HG02852 (cell line): ENCODE measurements around the gene CADM2.

Experiments used
- ATAC-seq: cut with Tn5 transposase; IDR thresholded peaks from one replicate; pipeline ENCODE4 v1.9.1; 2021; ENCODE audit warnings: mild to moderate bottlenecking, moderate library complexity; ENCODE audit not compliant: unreplicated experiment

Gene CADM2

DNA sequence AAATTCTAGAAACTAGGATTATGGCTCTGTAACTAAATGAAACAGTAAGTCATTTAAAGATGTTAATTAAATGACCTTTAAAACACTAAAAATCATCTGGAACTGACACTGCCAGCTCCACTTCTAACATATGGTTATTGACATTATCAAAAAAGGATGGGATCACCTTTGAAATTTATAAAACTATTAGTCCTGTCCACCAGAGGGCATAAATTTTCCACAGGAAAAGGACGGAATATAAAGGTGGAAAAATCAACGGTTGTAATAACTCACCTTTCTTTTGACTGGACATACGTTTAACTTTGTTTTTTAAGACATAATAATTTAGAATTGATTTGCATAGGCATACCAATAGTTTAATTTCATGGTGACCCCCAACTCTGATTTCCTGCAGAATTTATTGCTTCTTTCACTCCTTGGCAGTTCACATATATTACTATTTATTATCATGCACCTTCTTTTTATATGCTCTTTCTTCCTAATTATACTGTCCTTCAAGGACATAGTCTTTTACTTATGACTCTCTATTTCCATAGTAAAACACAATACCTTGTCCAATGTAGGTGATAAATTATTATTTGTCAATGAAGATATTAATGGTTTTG lies 345.7 kb downstream of the CADM2 start:
- ATAC-seq = no peak

DNA sequence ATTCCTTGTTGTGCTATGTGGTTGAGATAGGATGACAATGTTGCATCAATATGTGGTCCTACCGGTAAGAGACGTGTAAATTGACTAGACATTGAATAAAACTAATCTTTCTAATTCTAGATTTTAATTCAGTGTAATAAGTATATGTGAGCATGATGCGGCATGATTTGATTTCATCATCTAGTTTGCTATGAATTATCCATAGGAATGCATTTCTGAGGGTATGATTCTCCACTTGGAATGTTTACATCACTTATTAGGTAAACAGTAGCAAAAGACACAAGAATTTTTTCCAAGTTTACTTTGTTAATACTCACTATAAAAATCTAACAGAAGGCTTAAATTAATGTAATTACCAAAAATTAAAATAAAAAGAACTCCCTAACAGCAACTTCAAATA lies 353.5 kb downstream of the CADM2 start:
- ATAC-seq = no peak

DNA sequence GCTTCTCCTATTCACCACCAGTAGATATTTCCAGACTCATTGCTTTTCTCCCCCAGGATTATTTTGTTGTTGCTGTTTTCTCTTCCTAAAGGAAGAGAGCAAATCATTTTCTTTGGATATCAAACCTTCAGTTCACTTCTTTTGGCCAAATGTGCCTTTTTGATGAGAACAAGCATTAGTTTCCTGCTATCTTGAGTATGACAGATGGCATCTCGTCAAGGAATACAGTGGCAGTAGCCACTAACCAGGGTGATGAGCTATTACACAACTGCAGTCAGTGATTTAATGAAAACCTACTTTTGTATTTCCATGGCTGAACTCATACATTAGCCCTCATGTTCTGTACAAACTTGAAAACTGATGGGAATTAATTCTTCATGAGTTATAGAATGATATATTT lies 354.6 kb downstream of the CADM2 start:
- no peak for ATAC-seq

- no peak for ATAC-seq
Observed at GRCh38 chr3:85316252-85316651, 357.5 kb downstream of the CADM2 start.

- ATAC-seq = no peak
Observed at GRCh38 chr3:85321892-85322291, 363.1 kb downstream of the CADM2 start.

GRCh38 chr3:85330071-85330470 lies 371.3 kb downstream of the CADM2 start:
- no peak for ATAC-seq

DNA sequence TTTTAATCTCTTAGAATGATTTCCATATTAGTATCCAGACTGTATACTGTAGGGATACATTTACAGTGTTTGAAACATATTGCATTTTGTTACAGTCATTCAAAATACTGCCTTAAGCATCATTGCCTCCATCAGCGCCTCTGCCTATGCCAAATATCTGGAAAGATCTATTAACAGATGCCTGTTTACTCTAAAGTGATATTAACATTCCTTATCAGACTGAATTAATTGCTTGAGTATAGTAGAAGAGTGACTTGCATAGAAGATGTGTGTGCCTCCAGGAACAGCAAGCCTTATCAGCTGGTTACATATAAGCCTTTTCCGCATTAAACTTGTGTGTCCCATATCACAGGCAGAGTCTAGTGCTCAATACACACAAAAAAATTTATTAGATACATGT lies 379.1 kb downstream of the CADM2 start:
- ATAC-seq = no peak

GRCh38 chr3:85342915-85343314 lies 384.1 kb downstream of the CADM2 start:
- ATAC-seq = no peak

- ATAC-seq = no peak
Observed at GRCh38 chr3:85355572-85355971, 396.8 kb downstream of the CADM2 start.

DNA sequence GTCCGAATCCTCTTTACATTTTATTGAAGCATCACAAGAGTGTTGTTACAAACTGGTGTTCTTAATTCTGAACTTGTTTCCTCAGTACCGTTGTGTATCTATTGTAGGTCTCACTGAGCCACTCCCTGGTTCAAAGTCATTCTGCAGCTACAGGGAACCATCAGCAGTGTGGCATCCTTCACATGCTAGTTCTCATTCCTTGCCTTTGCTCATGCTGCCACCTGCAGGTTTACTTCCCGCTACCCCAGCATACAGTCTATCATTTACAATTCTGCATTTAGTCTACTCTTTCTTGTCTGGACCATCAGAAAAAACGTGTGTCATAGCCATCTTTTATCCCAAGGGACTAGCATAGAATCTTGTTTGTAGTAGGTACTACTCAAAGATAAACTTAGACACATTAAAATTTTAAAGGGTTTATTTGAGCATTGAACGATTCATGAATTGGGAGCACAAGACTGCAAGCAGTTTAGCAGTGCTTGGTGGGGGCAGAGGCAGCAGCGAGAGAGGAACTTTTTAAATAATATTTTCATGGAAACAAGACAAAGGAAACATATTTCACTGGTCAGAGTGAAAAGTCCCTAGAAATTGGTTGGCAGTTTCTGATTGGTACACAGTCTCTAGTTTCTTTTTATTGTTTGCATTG lies 402.1 kb downstream of the CADM2 start:
- peak; percentile 75 for ATAC-seq

- no peak for ATAC-seq
Observed at GRCh38 chr3:85364296-85364909, 405.6 kb downstream of the CADM2 start.

GRCh38 chr3:85370341-85370740 lies 411.6 kb downstream of the CADM2 start:
- ATAC-seq = no peak

GRCh38 chr3:85376131-85376530 lies 417.3 kb downstream of the CADM2 start:
- no peak for ATAC-seq

DNA sequence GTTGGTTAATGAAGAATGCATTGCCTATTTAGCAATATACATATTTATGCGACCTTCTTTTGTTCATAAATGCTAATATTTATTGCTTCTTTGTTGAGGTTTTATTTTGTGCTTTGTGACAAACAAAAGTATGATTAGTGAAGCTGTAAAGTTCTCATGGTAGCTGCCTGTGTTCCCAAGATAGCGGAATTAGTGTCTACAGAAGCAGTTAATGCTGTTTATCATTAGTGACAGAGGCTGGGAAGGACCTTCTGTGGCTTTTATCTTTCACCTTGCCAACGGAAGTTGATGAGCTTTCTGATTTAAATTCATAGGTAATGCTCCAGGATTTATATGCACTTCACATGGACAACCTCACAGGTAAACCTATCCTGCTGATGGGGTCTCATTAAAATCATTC lies 418.3 kb downstream of the CADM2 start:
- ATAC-seq = no peak

DNA sequence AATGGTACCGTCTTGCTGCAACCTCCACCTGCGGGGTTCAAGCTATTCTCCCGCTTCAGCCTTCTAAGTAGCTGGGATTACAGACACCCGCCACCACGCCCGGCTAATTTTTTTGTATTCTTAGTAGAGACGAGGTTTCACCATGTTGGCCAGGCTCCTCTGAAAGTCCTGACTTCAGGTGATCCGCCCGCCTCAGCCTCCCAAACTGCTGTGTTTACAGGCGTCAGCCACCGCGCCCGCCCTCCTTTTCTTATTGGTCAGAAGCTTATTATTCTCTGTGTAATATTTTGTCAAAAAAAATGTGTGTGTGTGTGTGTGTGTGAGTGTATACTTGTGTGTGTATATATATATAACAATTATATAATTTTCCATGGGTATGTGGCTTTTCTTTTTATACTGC lies 425.6 kb downstream of the CADM2 start:
- ATAC-seq = no peak

GRCh38 chr3:85387913-85388505 lies 429.2 kb downstream of the CADM2 start:
- no peak for ATAC-seq

GRCh38 chr3:85394424-85394823 lies 435.6 kb downstream of the CADM2 start:
- no peak for ATAC-seq

GRCh38 chr3:85397434-85397833 lies 438.6 kb downstream of the CADM2 start:
- no peak for ATAC-seq

GRCh38 chr3:85426121-85426520 lies 467.3 kb downstream of the CADM2 start:
- no peak for ATAC-seq

GRCh38 chr3:85427467-85427866 lies 468.7 kb downstream of the CADM2 start:
- ATAC-seq = no peak

DNA sequence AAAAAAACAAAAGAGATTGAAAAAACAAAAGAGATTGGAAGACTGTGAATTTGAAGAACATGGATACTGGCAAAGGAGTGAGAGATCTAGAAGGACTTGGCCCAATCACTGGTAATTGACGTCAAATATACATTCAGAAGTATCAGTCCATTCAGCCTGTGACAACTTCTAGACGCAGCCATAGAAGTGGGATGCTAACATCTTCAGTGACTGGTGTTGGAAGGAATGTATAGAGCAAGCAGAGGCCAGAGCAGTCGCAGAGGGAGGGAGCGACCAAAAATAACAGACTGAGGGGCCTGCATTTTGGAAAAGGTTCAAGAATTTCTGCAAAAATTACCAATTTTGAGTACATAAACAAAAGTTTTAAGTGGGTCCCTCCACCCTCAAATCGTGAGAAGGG lies 473.3 kb downstream of the CADM2 start:
- no peak for ATAC-seq

- ATAC-seq = no peak
Observed at GRCh38 chr3:85433319-85433718, 474.5 kb downstream of the CADM2 start.
